ENCODE data around the gene MYO9B. TPM values are rescaled to one million over a fixed set of nuclear protein-coding genes. Genes with fewer than 3 reads are reported as not detected.
"Not testable (repeated sequence)": the region's sequence is repeated elsewhere in the genome, so short reads cannot be mapped to it uniquely, and the experiment has no call there.

MYO9B gene
- total RNA-seq, 1 donor from 2014 or later: 77.3 TPM

GRCh38 chr19:17113127-17113785 lies 37.7 kb downstream of the MYO9B start:
- DNase-seq (ENCODE audit: low spot score): no peak

- no peak for DNase-seq (ENCODE audit: low spot score)
Observed at GRCh38 chr19:17114414-17114831, 38.8 kb downstream of the MYO9B start.

- no peak for DNase-seq (ENCODE audit: low spot score)
Observed at GRCh38 chr19:17116996-17117702, 41.6 kb downstream of the MYO9B start.

DNA sequence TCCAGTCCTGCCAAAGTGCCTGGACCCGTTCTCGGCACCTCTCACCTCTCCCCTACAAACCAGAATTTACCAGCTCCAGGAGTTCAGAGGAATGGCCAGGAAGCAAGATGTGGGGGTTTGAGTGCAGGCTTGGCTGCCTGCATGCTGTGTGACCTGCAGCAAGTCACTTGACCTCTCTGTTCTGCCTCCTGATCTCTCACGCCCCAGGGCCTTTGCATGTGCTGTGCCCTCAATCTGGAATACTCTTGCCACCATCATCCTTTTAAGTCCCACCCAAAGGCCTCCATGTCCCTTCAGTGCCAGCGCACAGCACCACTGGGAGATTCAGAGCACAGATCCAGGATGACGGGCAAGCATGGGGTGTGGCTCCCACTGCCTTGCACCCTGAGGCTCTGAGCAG lies 43.4 kb downstream of the MYO9B start:
- no peak for DNase-seq (ENCODE audit: low spot score)

DNA sequence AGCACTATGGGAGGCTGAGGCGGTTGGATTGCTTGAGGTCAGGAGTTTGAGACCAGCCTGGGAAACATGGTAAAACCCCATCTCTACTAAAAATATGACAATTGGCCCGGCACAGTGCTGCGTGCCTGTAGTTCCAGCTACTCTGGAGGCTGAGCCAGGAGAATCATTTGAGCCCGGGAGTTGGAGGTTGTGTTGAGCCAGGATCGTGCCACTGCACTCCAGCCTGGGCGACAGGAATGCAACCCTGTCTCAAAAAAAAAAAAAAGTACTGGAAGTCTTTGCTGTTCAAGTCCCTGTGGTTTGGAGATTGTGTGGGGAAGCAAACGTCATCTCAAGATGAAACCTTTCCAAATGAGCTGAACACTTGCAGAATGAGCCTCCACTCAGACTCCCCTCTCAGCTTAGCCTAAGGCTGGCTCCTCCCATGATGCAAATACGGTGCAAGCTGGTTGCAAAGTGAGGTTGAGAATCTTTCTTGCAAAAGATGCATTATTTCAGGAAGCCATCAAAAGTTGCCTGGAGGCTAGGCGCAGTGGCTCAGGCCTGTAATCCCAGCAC lies 46.2 kb downstream of the MYO9B start:
- no peak for DNase-seq (ENCODE audit: low spot score)

- DNase-seq (ENCODE audit: low spot score): no peak
Observed at GRCh38 chr19:17123041-17123440, 47.5 kb downstream of the MYO9B start.

GRCh38 chr19:17124025-17124424 lies 48.4 kb downstream of the MYO9B start:
- no peak for DNase-seq (ENCODE audit: low spot score)

DNA sequence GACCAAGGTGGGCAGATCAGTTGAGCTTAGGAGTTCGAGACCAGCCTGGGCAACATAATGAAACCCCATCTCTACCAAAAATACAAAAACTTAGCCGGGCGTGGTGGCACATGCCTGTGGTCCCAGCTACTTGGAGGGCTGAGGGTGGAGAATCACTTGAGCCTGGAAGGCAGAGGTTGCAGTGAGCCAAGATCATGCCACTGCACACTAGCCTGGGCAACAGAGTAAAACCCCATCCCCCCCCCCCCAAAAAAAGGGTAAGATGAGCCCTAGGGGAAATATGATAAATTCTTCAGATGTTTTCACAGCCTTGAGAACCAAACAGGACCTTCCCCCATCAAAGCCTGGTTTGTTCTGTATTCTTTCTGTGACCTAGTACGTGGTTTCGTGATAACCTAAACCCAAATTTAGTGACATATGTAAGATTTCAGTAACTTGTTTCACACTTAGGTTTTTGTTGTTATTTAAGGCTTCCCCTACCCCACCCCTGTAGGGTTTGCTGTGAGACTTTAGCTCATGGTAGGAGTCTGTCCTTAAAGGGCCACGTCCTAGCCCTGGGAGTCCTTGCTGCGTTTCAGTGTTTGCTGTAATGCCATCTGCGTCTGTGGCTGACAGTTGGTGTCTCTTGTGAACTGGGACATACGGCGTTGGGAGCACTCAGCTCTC lies 49.6 kb downstream of the MYO9B start:
- DNase-seq (ENCODE audit: low spot score): no peak

DNA sequence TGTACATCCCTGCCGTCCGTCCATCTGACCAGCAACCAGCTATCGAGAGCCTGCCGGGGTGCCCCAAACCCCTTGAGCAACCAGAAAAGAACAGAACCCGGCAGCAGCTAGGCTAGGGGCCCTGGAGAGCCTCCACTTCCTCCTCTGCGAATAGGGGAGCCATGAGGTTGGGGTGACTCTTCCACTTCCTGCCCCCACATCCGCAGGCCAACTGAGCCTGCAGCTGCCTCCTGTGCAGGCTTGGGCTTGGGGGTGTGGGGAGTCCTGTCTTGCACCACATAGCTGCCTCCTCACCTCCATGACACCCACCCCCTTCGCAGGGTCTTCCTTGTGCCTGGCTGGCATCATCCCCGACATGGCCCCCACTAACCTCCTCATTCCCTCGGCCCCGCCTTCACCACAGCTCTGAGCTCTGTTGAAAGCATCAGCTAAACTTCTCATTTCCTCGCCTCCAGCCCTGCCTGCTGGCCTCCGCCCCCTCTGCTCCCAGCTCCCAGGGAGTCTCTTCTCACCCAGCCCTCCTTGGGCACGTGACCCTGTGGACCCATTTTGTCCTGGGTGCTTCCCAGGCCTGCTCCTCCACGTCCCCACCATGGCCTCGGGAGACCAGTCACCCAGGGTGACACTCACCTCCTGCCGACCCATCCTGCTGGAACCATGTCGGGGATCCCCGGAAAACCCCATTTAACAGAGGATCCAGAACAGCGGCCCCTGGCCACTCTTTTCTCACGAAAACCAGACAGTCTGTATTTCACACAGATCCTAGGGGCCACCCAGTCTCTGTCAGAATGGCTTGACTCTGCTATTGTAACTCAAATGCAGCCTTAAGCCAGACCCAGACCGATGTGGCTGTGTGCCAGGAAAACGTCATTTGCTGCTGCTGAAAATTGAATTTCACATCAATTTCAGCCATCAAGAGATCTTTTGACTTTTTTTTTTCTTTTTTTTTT lies 50.4 kb downstream of the MYO9B start:
- peak; percentile 52 for DNase-seq (ENCODE audit: low spot score)

DNA sequence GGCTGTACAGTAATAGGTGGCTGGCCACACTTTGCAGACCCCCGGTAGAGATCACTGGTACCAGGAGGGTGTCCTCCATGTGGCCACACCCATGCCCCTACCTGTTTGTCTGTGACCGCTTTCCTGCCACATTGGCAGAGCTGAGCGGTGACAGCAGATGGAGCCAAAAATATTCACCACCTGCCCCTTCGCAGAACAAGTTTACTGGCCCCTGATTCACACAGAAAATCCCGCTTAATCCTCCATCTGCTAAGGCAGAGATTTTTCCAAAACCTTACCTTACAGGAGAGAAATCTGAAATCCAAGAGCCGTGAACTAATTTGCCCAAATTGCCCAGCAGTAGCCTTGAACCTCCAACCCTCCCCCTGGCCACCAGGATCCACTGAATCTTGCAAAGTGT lies 52.1 kb downstream of the MYO9B start:
- no peak for DNase-seq (ENCODE audit: low spot score)

GRCh38 chr19:17128403-17128802 lies 52.8 kb downstream of the MYO9B start:
- DNase-seq (ENCODE audit: low spot score): no peak

- DNase-seq (ENCODE audit: low spot score): no peak
Observed at GRCh38 chr19:17128820-17129219, 53.2 kb downstream of the MYO9B start.

DNA sequence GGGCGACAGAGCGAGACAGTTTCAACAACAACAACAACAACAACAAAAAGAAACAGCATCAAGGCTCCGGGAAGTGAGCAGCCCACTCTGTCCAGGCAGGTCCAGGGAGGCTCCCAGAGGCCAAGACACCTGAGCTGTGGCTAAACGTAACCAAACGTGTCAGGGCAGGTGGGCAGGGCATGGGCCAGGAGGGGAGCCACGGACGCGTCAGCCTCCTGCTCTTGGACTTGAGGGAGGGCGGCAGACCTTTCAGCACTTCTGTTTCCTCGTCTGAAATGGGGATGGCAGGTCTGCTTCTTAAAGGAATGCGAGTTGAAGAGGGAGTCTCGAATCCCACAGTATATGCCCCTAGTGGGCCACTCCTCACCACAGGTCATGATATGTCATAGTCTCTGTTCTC lies 53.8 kb downstream of the MYO9B start:
- DNase-seq (ENCODE audit: low spot score): no peak

GRCh38 chr19:17135001-17135853 lies 59.6 kb downstream of the MYO9B start:
- DNase-seq (ENCODE audit: low spot score): peak; percentile 93

DNA sequence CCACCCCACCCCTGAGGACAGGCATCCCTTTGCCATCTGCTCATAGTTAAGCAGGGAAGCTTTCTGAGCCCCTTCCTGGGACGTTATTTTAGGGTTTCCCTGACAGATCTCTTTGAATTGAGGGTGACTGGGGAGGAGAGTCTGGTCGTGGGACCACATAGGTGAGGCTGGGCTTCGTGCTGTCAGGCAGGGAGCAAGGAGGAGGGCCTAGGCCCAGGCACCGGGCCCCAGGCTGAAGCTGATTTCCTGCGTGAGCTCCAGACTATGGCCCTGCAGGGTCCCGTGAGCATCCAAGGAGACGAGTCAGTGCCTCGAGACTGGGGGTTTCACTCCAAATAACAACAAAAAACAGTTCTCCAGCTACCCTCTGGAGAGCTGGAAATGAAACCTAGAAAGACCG lies 60.4 kb downstream of the MYO9B start:
- no peak for DNase-seq (ENCODE audit: low spot score)

- no peak for DNase-seq (ENCODE audit: low spot score)
Observed at GRCh38 chr19:17136617-17137016, 61.0 kb downstream of the MYO9B start.

GRCh38 chr19:17137417-17137816 lies 61.8 kb downstream of the MYO9B start:
- no peak for DNase-seq (ENCODE audit: low spot score)

DNA sequence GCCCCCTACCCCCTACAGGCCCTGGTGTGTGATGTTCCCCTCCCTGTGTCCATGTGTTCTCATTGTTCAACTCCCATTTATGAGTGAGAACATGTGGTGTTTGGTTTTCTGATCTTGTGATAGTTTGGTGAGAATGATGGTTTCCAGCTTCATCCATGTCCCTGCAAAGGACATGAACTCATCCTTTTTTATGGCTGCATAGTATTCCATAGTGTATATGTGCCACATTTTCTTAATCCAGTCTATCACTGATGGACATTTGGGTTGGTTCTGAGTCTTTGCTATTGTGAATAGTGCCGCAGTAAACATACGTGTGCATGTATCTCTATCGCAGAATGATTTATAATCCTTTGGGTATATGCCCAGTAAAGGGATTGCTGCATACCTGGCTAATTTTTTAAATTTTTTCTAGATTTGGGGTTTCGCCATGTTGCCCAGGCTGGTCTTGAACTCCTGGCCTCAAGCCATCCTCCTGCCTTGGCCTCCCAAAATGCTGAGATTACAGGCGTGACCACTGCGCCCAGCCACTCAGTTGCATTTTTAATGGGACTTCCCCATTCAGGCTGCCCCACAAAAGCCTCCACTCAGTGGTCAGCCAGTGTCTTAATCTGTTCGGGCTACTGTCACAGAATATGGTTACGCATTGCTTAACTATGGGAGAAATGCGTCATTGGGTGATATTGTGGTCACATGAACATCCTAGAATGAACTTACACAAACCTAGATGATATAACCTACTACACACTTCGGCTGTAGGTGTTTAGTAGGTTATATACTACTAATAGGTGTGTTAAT lies 62.7 kb downstream of the MYO9B start:
- not testable (repeated sequence) for DNase-seq (ENCODE audit: low spot score)

GRCh38 chr19:17138937-17139598 lies 63.5 kb downstream of the MYO9B start:
- DNase-seq (ENCODE audit: low spot score): no peak
